Subcutaneous adipose tissue (tissue), 4 donors: ENCODE measurements around the gene FAM177B. TPM values are rescaled to one million over a fixed set of nuclear protein-coding genes. Genes with fewer than 3 reads are reported as not detected.

Experiments
- CTCF ChIP-seq: fragments of 450-650 bp; IDR thresholded peaks from one replicate; pipeline ENCODE4 v1.5.1; 2016; ENCODE audit warnings: low read depth, mild to moderate bottlenecking, control low read depth, antibody characterized with exemption, moderate library complexity
- total RNA-seq, 4 donors: library from RNA; depleted of rRNA; stranded (reverse); fragments of >200 nt; gene quantifications; one replicate each; pipeline ENCODE4 v1.1.0, GENCODE V29; 2016

Gene FAM177B
- total RNA-seq, 4 donors from 2014 or later = 0.82 to 1.8 (median 1.1) TPM

- TF ChIP-seq CTCF = no peak
Measured at GRCh38 chr1:222716393-222716792, 20.6 kb upstream of the FAM177B start.

GRCh38 chr1:222728746-222729145, 8.3 kb upstream of the FAM177B start:
- no peak for TF ChIP-seq CTCF

- TF ChIP-seq CTCF = no peak
Measured at GRCh38 chr1:222730866-222731265, 6.1 kb upstream of the FAM177B start.

- TF ChIP-seq CTCF = no peak
Measured at GRCh38 chr1:222732216-222733159, 4.5 kb upstream of the FAM177B start.

- no peak for TF ChIP-seq CTCF
Measured at GRCh38 chr1:222734740-222735139, 2.3 kb upstream of the FAM177B start.

GRCh38 chr1:222736470-222736869, 532 bp upstream of the FAM177B start:
- no peak for TF ChIP-seq CTCF

- no peak for TF ChIP-seq CTCF
Measured at GRCh38 chr1:222739465-222739864, 2.5 kb downstream of the FAM177B start.
